ENCODE results near the gene ZNF469. TPM values are rescaled to one million over a fixed set of nuclear protein-coding genes. Genes with fewer than 3 reads are reported as not detected.

Gene ZNF469
- total RNA-seq, 1 donor: 8.3 TPM

- H3K4me3 ChIP-seq (ENCODE audit: insufficient read depth, low read length): peak overlapping the region; percentile 44
- peak overlapping the region; percentile 32 for H2AFZ ChIP-seq (ENCODE audit: low read length)
- DNase-seq (ENCODE audit: insufficient read length, low spot score, missing footprints): peak; percentile 99
Measured at GRCh38 chr16:88405216-88406060, 22.7 kb downstream of the ZNF469 start.

GRCh38 chr16:88406096-88407041, 23.6 kb downstream of the ZNF469 start:
- Histone ChIP-seq H3K79me2 (ENCODE audit: insufficient read depth, low read length) (peaks cover 11% of the 10 kb centered on the region), H3K4me2 (ENCODE audit: insufficient read depth, low read length) (peak overlapping the region; percentile 64), H2AFZ (ENCODE audit: low read length) (no peak overlapping the region), H3K36me3 (ENCODE audit: insufficient read depth, low read length) (no peaks in the 10 kb centered on the region), H3K9me3 (ENCODE audit: low read depth, low read length) (no peaks in the 10 kb centered on the region), H3K27me3 (ENCODE audit: insufficient read depth, low read length) (no peaks in the 10 kb centered on the region), H3K27ac (ENCODE audit: low read depth, low read length) (peak overlapping the region; percentile 19), H3K4me3 (ENCODE audit: insufficient read depth, low read length) (peak overlapping the region; percentile 44), H4K20me1 (ENCODE audit: insufficient read depth, low read length) (peaks cover 19% of the 10 kb centered on the region), H3K4me1 (ENCODE audit: insufficient read depth, low read length) (peaks cover 9% of the 10 kb centered on the region)
- peak; percentile 38 for TF ChIP-seq CTCF (IDR thresholded peaks at IDR 0.05; ENCODE audit: extremely low read depth, low read depth, low read length)
- DNase-seq (ENCODE audit: insufficient read length, low spot score, missing footprints): peak; percentile 95

More at GRCh38 chr16:88405216-88406060, 22.7 kb downstream of the ZNF469 start:
- peak overlapping the region; percentile 64 for H3K4me2 ChIP-seq (ENCODE audit: insufficient read depth, low read length)
- TF ChIP-seq CTCF (IDR thresholded peaks at IDR 0.05; ENCODE audit: extremely low read depth, low read depth, low read length): no peak
- peaks cover 19% of the 10 kb centered on the region for H4K20me1 ChIP-seq (ENCODE audit: insufficient read depth, low read length)
- H3K4me1 ChIP-seq (ENCODE audit: insufficient read depth, low read length): peaks cover 9% of the 10 kb centered on the region
- H3K27ac ChIP-seq (ENCODE audit: low read depth, low read length): peak overlapping the region; percentile 19
- no peaks in the 10 kb centered on the region for H3K36me3 ChIP-seq (ENCODE audit: insufficient read depth, low read length)
- no peaks in the 10 kb centered on the region for H3K27me3 ChIP-seq (ENCODE audit: insufficient read depth, low read length)
- no peaks in the 10 kb centered on the region for H3K9me3 ChIP-seq (ENCODE audit: low read depth, low read length)
- H3K79me2 ChIP-seq (ENCODE audit: insufficient read depth, low read length): peaks cover 9% of the 10 kb centered on the region

DNA sequence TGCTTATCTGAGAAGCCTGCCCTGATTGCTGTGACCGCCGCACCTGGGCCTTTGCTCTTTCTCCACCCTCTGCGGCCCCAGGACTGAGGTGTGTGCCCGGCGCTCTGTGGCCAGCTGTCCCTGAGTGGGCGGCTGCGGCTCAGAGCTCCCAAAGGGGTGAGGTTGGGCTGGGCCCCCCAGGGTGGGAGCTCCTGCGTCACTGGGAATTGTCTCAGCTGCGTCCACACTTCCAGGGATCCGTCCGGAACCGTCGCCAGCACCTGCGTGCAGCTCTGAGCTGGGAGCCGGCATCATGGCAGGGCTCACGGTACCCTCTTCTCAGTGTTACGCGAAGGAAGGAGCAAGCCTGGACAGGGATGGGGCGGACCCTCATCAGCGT, 24.3 kb downstream of the ZNF469 start:
- Histone ChIP-seq H3K36me3 (ENCODE audit: insufficient read depth, low read length) (no peaks in the 10 kb centered on the region), H3K4me1 (ENCODE audit: insufficient read depth, low read length) (peaks cover 9% of the 10 kb centered on the region), H3K27ac (ENCODE audit: low read depth, low read length) (no peak overlapping the region), H3K4me3 (ENCODE audit: insufficient read depth, low read length) (no peak overlapping the region), H2AFZ (ENCODE audit: low read length) (no peak overlapping the region), H4K20me1 (ENCODE audit: insufficient read depth, low read length) (peaks cover 17% of the 10 kb centered on the region), H3K79me2 (ENCODE audit: insufficient read depth, low read length) (peaks cover 12% of the 10 kb centered on the region), H3K4me2 (ENCODE audit: insufficient read depth, low read length) (no peak overlapping the region), H3K27me3 (ENCODE audit: insufficient read depth, low read length) (no peaks in the 10 kb centered on the region), H3K9me3 (ENCODE audit: low read depth, low read length) (no peaks in the 10 kb centered on the region)
- no peak for DNase-seq (ENCODE audit: insufficient read length, low spot score, missing footprints)
- TF ChIP-seq CTCF (IDR thresholded peaks at IDR 0.05; ENCODE audit: extremely low read depth, low read depth, low read length): no peak
